Mesothelial cell of epicardium (in vitro differentiated cells): ENCODE measurements around the gene MGP. TPM values are rescaled to one million over a fixed set of nuclear protein-coding genes. Genes with fewer than 3 reads are reported as not detected.

Experiments
- DNase-seq, 2 experiments: peaks; one replicate each; pipeline ENCODE4 v3.0.0; 2021; ENCODE audit warnings: low spot score in 2 of 2; ENCODE audit not compliant: unreplicated experiment in 2 of 2
- H3K27ac Mint-ChIP-seq: 2 replicates; pipeline ENCODE4 v1.8.0; 2021; ENCODE audit warnings: mixed read lengths
- H3K27me3 Mint-ChIP-seq: 2 replicates; pipeline ENCODE4 v1.8.0; 2021; ENCODE audit warnings: low read depth, mixed read lengths
- H3K36me3 Mint-ChIP-seq: 2 replicates; pipeline ENCODE4 v1.8.0; 2021; ENCODE audit warnings: mixed read lengths
- H3K4me1 Mint-ChIP-seq: 2 replicates; pipeline ENCODE4 v1.8.0; 2021; ENCODE audit warnings: mixed read lengths
- H3K4me3 Mint-ChIP-seq: 2 replicates; pipeline ENCODE4 v1.8.0; 2021; ENCODE audit warnings: mild to moderate bottlenecking, moderate library complexity, mixed read lengths
- H3K9me3 Mint-ChIP-seq: 2 replicates; pipeline ENCODE4 v1.8.0; 2021; ENCODE audit warnings: mixed read lengths
- CTCF ChIP-seq: fragments of 200-600 bp; sonication (generic); IDR thresholded peaks from one replicate; pipeline ENCODE4 v1.5.0; 2021; ENCODE audit warnings: antibody characterized with exemption; ENCODE audit not compliant: unreplicated experiment
- total RNA-seq: library from RNA; stranded (reverse); gene quantifications from 3 replicates; pipeline ENCODE4 v1.2.1, GENCODE V29; 2021

Gene MGP
- total RNA-seq, 1 donor from 2014 or later: 202 TPM

GRCh38 chr12:14836336-14837210 lies 49.1 kb downstream of the MGP start:
- H3K9me3 Mint-ChIP-seq: peaks cover 7% of the 10 kb centered on the region
- no peaks in the 10 kb centered on the region for H3K27me3 Mint-ChIP-seq
- H3K4me1 Mint-ChIP-seq: peaks cover 38% of the 10 kb centered on the region
- H3K4me3 Mint-ChIP-seq: no peak overlapping the region
- DNase-seq: no peak
- peaks cover 6% of the 10 kb centered on the region for H3K36me3 Mint-ChIP-seq
- no peak for TF ChIP-seq CTCF
- H3K27ac Mint-ChIP-seq: peak overlapping the region; percentile 45

- Mint-ChIP-seq H3K27me3 (no peaks in the 10 kb centered on the region), H3K4me3 (no peak overlapping the region), H3K9me3 (peaks cover 6% of the 10 kb centered on the region), H3K36me3 (peaks cover 6% of the 10 kb centered on the region), H3K27ac (peak overlapping the region; percentile 94), H3K4me1 (peaks cover 29% of the 10 kb centered on the region)
- no peak for DNase-seq
- TF ChIP-seq CTCF: no peak
Observed at GRCh38 chr12:14834509-14834908, 51.1 kb downstream of the MGP start.

GRCh38 chr12:14833952-14834351 lies 51.7 kb downstream of the MGP start:
- no peak for DNase-seq
- H3K4me3 Mint-ChIP-seq: no peak overlapping the region

GRCh38 chr12:14833336-14833735 lies 52.3 kb downstream of the MGP start:
- DNase-seq: no peak
- no peaks in the 10 kb centered on the region for H3K27me3 Mint-ChIP-seq
- peaks cover 29% of the 10 kb centered on the region for H3K4me1 Mint-ChIP-seq
- TF ChIP-seq CTCF: no peak
- no peaks in the 10 kb centered on the region for H3K9me3 Mint-ChIP-seq
- no peak overlapping the region for H3K4me3 Mint-ChIP-seq
- no peaks in the 10 kb centered on the region for H3K36me3 Mint-ChIP-seq
- peak overlapping the region; percentile 44 for H3K27ac Mint-ChIP-seq

More at GRCh38 chr12:14833952-14834351, 51.7 kb downstream of the MGP start:
- no peak for TF ChIP-seq CTCF
- Mint-ChIP-seq H3K36me3 (peaks cover under 1% of the 10 kb centered on the region), H3K4me1 (peaks cover 29% of the 10 kb centered on the region), H3K27me3 (no peaks in the 10 kb centered on the region), H3K9me3 (peaks cover under 1% of the 10 kb centered on the region), H3K27ac (peak overlapping the region; percentile 59)

Other genes with a start within 250 kb of the MGP start
- 0.07 to 0.09 TPM (median 0.09 TPM) in 3 replicates for gene GUCY2C, start 189.3 kb downstream of the MGP start, total RNA-seq
- gene WBP11, start 82.4 kb downstream of the MGP start, total RNA-seq: 72.8 to 81.5 TPM (median 77.0 TPM) in 3 replicates
- 1.3 to 1.7 TPM (median 1.4 TPM) in 3 replicates for gene C12orf60, start 82.2 kb downstream of the MGP start, total RNA-seq
- gene SMCO3, start 71.7 kb downstream of the MGP start, total RNA-seq: 1.4 to 1.5 TPM (median 1.5 TPM) in 3 replicates
- 2.3 to 2.4 TPM (median 2.4 TPM) in 3 replicates for gene ART4, start 42.3 kb downstream of the MGP start, total RNA-seq
- 55.2 to 60.4 TPM (median 58.1 TPM) in 3 replicates for gene ERP27, start 52.7 kb upstream of the MGP start, total RNA-seq
- gene ARHGDIB, start 75.7 kb upstream of the MGP start, total RNA-seq: 26.2 to 30.1 TPM (median 28.5 TPM) in 3 replicates
- not detected in 3 replicates for gene PDE6H, start 87.2 kb upstream of the MGP start, total RNA-seq